Activated naive CD8-positive, alpha-beta T cell treated with anti-CD3 and anti-CD28 coated beads for 36 hours (primary cell): ENCODE results near the gene HNF4A. TPM values are rescaled to one million over a fixed set of nuclear protein-coding genes. Genes with fewer than 3 reads are reported as not detected.

Source experiments
- DNase-seq: peaks from one replicate; pipeline ENCODE4 v3.0.0; 2021
- H3K27ac Mint-ChIP-seq: one replicate; pipeline ENCODE4 v1.8.0; 2022; ENCODE audit warnings: mild to moderate bottlenecking, moderate library complexity, mixed read lengths
- H3K27me3 Mint-ChIP-seq: one replicate; pipeline ENCODE4 v1.8.0; 2022; ENCODE audit warnings: mild to moderate bottlenecking, mixed read lengths
- H3K36me3 Mint-ChIP-seq: one replicate; pipeline ENCODE4 v1.8.0; 2021; ENCODE audit warnings: mild to moderate bottlenecking, mixed read lengths
- H3K4me1 Mint-ChIP-seq: one replicate; pipeline ENCODE4 v1.8.0; 2021; ENCODE audit warnings: mixed read lengths
- H3K4me3 Mint-ChIP-seq: one replicate; pipeline ENCODE4 v1.8.0; 2022; ENCODE audit warnings: mild to moderate bottlenecking, moderate library complexity, mixed read lengths
- H3K9me3 Mint-ChIP-seq: one replicate; pipeline ENCODE4 v1.8.0; 2022; ENCODE audit warnings: mixed read lengths
- total RNA-seq, 2 experiments: library from RNA; stranded (reverse); gene quantifications; one replicate each; pipeline ENCODE4 v1.2.3, GENCODE V29; 2021

HNF4A gene
- total RNA-seq, 2 experiments from 2014 or later: not detected

DNA sequence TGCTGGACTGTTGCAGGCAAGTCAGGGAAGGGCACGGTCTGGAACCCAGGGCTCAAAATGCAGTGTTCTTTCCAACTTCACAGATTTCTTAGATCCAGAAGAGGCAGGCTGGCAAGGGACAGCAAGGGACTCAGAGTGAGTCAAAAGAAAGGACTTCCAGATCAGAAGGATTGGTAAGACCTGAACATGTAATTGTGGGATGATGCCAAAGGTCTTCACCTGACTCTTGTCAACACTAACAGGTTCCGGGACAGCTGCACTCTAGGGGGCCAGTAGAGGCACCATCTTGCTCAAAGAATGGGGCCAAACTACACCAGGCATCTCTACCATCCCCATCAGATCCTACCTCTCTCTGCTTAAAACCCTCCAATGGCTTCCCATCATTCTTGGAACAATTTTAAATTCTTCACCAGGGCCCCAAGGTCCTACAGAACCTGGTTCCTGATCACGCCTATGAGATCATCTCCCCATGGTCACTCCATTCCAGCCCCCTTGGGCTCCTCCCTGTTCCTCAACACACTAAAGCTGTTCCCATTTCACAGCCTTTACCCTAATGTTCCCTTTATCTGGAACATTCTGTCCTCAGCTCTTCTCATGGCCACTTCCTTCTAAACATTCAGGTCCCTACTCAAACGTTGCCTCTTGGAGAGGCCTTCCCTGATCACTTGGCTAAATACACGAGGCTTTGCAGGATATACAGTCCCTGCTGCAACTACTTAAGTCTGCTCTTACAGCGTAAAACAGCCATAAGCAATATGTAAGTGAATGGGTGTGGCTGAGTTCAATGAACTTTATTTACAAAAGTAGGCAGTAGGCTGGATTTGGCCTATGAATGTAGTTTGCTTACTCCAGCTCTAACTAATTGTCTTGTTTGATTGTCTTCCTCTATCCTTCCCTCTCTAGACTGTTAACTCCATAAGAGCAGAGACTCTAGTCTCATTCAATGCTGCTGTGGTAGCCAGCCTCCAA is 90.5 kb downstream of the HNF4A start:
- Mint-ChIP-seq H3K4me1 (no peaks in the 10 kb centered on the region), H3K36me3 (no peaks in the 10 kb centered on the region), H3K4me3 (no peak overlapping the region), H3K27me3 (peaks cover 2% of the 10 kb centered on the region), H3K9me3 (no peaks in the 10 kb centered on the region), H3K27ac (no peak overlapping the region)
- no peak for DNase-seq

DNA sequence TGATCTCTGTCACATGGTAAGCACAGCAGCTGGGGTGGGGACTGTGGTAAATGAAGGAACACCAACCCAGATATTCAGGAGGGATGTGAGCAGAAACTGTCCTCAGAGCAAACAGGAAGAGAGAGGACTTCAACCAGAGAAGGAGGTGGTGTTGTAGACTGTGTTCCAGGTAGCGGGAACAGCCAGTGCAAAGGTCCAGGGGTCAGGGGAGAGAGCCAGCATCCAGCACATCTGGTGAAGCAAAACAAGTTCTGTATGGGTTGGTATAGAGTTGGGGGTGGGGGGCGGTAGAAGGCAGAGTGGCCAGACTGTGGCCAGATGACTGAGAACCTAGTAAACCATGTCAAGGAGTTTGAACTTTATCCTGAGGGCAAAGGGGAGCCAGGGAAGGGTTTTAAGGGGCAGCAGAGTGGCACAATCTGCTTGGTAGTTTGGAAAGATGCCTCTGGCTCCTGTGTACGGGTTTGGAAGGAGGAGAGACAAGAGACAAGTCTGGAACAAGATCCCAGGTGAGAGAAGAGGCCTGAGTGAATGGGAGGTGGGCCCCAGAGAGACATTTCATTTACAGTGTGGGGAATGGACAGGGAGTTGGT is 92.4 kb downstream of the HNF4A start:
- H3K9me3 Mint-ChIP-seq: no peaks in the 10 kb centered on the region
- H3K27ac Mint-ChIP-seq: no peak overlapping the region

DNA sequence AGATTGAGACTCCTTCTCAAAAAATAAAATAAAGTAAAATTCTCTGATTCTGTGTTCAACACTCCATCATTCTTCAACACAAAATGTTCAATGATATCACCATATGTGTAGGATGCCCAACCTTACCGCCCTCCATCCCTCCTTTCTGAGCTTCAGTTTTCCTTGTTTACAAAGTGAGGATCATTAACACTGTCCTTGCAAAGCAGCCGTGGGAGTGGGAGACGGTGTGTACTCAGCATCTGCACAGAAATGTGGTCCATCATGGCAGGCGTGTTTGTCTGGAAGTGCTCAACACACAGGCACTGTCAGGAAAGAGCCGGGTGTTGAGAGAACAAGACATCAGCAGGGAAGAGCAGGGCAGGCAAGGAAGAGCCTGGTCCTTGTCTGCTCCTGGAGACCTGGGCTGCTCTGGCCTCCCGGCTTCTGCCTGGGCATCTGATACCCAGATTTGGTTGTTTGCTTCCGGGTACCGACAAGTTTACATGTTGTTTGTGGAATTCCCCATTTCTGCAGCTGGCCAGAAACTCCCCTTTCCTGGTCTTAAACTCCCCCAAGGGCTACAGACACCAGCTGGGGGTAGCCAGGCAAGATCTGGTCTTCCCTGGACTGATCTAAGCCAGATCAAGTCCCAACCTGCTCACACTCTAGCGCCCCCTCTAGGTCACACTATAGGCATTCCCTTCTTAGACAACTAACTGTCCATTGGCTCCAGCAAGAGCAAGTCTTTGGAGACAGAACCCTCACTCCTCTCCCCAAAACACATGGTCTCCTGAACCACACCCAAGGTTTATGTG is 93.5 kb downstream of the HNF4A start:
- Mint-ChIP-seq H3K4me3 (no peak overlapping the region), H3K4me1 (no peaks in the 10 kb centered on the region), H3K36me3 (no peaks in the 10 kb centered on the region), H3K9me3 (no peaks in the 10 kb centered on the region), H3K27me3 (no peaks in the 10 kb centered on the region), H3K27ac (no peak overlapping the region)
- DNase-seq: peak; percentile 10

More for the DNA sequence above, 92.4 kb downstream of the HNF4A start:
- DNase-seq: no peak
- H3K4me3 Mint-ChIP-seq: no peak overlapping the region
- no peaks in the 10 kb centered on the region for H3K36me3 Mint-ChIP-seq
- no peaks in the 10 kb centered on the region for H3K27me3 Mint-ChIP-seq
- no peaks in the 10 kb centered on the region for H3K4me1 Mint-ChIP-seq

DNA sequence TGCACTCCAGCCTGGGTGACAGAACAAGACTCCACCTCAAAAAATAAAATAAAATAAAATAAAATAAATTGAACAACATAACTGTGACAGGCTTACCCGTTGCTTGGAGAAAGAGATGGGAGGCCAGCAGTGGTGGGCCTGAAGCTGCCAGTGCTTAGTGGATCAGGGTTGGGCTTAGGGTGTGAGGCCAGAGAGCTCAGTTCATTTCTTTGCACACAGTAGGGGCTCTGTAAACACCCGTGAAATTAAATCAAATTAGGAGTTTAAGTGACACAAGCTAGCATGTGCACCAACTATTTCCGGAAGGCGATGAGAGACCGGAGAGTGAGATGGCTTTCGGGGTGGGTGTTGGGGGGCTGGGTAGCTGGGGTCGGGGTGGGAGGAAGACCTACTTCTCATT is 94.4 kb downstream of the HNF4A start:
- Mint-ChIP-seq H3K4me3 (no peak overlapping the region), H3K27ac (no peak overlapping the region), H3K4me1 (no peaks in the 10 kb centered on the region), H3K36me3 (no peaks in the 10 kb centered on the region), H3K27me3 (no peaks in the 10 kb centered on the region), H3K9me3 (no peaks in the 10 kb centered on the region)
- DNase-seq: no peak

DNA sequence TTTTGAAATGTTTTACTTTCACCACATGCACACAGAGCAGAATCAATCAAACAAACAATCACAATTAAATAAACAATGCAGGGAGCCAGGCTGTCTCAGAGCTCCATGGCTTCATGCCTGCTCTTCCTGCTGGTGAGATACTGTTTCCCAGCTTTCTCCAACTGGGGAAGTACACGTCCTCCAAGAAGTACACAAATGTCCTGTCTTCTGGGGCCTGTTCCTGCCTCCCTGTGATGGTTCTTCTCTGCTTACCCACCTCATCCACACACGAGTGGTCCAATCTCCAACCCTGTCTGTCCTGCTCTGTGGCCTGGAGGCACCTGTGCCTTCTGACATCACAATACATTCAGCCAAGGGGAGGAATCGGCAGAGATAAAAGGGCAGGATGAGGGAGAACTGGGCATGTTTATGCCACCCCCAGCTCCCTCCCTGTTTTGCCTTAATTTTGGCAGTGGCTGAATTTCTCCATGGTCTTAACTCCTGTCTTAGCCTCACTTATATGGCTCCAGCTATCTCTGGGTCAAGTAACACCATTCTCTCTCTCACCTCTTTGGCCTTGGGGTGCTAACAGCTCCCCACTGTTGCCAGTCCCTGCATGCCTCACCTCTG is 94.9 kb downstream of the HNF4A start:
- H3K4me1 Mint-ChIP-seq: no peaks in the 10 kb centered on the region
- H3K27me3 Mint-ChIP-seq: no peaks in the 10 kb centered on the region
- H3K36me3 Mint-ChIP-seq: no peaks in the 10 kb centered on the region
- H3K4me3 Mint-ChIP-seq: no peak overlapping the region
- DNase-seq: no peak
- no peak overlapping the region for H3K27ac Mint-ChIP-seq
- H3K9me3 Mint-ChIP-seq: no peaks in the 10 kb centered on the region

DNA sequence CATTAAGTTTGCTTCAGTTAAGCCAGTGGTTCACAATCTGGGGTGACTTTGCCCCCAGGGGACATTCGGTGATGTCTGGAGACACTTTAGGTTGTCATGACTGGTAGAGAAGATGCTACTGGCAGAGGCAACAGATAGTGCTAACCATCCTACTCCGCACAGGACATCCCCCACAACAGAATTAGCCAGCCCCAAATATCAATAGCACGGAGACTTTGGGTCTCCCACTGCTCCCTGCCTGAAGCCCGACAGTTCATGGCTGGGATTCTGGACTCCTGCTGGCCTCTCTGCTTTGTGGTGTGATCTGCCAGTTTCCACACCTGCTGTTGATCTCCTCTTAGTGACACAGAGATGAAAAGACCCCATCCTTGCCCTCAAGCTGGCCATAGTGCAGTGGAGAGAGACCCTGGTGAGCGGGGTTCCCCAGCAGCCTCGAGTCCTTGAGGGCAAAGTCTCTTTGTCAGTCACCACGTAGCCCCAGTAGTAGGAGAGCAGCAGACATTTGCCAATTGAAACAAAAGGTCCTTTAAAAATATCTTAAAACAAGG is 95.5 kb downstream of the HNF4A start:
- Mint-ChIP-seq H3K4me3 (no peak overlapping the region), H3K4me1 (no peaks in the 10 kb centered on the region), H3K27ac (no peak overlapping the region), H3K36me3 (no peaks in the 10 kb centered on the region), H3K9me3 (no peaks in the 10 kb centered on the region), H3K27me3 (no peaks in the 10 kb centered on the region)
- DNase-seq: no peak

DNA sequence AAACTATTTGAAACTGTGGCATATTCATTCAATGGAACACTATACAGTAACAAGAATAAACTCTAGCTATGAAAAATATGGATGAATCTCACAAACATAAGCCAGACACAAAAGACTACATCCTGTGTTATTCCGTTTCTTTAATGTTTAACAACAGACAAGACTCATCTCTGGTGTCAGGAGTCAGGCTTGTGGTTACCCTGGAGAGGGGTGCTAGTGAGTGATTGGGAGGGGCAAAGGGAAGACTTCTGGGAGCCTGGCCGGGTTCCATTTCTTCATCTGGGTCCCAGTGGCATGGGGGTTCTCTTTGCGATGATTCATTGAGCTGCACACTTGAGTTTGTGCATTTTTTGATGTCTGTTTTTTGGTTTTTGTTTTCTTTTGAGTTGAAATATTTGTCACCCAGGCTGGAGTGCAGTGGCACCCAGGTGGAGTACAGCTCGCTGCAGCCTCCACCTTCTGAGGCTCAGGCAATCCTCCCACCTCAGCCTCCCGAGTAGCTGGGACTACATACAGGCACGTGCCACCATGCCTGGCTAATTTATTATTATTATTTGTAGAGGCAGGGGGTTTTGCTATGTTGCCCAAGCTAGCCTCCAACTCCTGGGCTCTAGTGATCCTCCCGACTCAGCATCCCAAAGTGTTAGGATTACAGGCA is 98.9 kb downstream of the HNF4A start:
- no peaks in the 10 kb centered on the region for H3K4me1 Mint-ChIP-seq
- H3K9me3 Mint-ChIP-seq: no peaks in the 10 kb centered on the region
- H3K4me3 Mint-ChIP-seq: no peak overlapping the region
- H3K27me3 Mint-ChIP-seq: no peaks in the 10 kb centered on the region
- H3K27ac Mint-ChIP-seq: no peak overlapping the region
- H3K36me3 Mint-ChIP-seq: no peaks in the 10 kb centered on the region
- DNase-seq: no peak

DNA sequence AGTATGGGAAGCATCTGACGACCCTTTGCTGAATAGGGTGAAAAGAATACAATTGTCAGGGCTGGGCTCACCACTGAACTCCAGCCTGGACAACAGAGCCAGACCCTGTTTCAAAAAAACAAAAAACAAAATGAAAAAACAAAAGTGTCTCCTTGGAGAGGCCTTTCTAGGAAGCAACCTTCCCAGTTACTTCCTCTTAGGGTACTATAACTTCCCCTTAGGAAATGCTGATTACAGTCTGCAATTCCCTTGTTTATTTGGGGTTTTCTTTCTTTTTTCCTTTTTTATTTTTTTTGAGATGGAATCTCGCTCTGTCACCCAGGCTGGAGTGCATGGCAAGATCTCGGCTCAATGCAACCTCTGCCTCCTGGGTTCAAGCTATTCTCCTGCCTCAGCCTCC is 99.6 kb downstream of the HNF4A start:
- Mint-ChIP-seq H3K4me1 (no peaks in the 10 kb centered on the region), H3K27ac (no peak overlapping the region), H3K36me3 (no peaks in the 10 kb centered on the region), H3K9me3 (no peaks in the 10 kb centered on the region), H3K27me3 (no peaks in the 10 kb centered on the region), H3K4me3 (no peak overlapping the region)
- no peak for DNase-seq

DNA sequence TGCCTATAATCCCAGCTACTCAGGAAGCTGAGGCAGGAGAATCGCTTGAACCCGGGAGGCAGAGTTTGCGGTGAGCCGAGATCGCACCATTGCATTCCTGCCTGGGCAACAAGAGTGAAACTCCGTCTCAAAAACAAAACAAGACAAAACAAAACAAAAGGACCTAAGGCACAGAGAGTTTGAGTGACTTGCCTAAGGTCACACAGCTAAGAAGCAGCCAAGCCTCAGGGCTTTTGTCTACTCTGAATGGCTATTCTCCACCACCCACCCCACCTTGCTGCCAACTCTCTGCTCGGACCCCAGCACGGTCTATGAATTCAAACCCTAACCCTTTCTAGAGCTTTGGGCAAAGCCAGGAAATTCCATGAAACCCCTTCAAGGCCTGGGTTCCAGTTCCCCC is 101.1 kb downstream of the HNF4A start:
- Mint-ChIP-seq H3K9me3 (no peaks in the 10 kb centered on the region), H3K27ac (no peak overlapping the region), H3K4me3 (no peak overlapping the region), H3K36me3 (no peaks in the 10 kb centered on the region), H3K4me1 (no peaks in the 10 kb centered on the region), H3K27me3 (no peaks in the 10 kb centered on the region)
- DNase-seq: no peak

DNA sequence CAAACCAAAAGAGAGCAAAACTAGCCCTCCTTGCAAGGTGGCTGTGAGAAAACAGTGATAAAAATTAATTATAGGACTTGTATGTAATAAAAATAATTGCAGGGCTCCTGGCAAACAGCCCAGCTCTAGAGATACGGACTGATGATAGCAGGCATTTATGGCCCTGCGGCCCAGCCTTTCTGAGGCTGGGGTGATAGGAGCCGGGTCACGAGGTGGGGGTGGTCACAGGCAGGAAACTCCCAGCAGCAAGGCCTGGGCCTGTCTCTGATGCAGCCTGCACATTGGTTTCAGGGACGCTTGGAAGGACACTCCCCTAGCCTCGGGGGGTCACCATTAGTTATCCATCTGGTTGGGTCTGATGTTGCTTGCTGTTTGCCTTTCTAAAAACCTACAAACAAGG is 101.5 kb downstream of the HNF4A start:
- H3K4me3 Mint-ChIP-seq: no peak overlapping the region
- H3K27me3 Mint-ChIP-seq: no peaks in the 10 kb centered on the region
- no peaks in the 10 kb centered on the region for H3K9me3 Mint-ChIP-seq
- no peaks in the 10 kb centered on the region for H3K4me1 Mint-ChIP-seq
- DNase-seq: no peak
- H3K27ac Mint-ChIP-seq: no peak overlapping the region
- H3K36me3 Mint-ChIP-seq: no peaks in the 10 kb centered on the region

DNA sequence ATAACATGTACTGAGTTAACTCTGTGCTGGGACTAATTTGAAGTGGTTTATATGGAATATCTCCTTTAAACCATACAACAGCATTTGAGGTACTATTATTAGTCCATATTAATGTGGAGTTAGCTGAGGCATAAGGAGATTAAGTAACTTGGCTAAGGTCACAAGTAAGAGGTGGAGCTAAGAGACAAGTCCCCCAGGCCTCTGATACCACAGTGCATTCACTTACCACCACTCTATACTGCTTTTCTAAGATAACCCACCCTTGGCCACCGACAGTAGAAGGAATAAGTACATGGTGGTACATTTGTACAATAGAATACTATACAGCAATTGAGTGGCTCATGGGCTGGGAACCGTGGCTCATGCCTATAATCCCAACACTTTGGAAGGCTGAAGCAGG is 103.8 kb downstream of the HNF4A start:
- H3K4me3 Mint-ChIP-seq: no peak overlapping the region
- H3K36me3 Mint-ChIP-seq: no peaks in the 10 kb centered on the region
- no peaks in the 10 kb centered on the region for H3K4me1 Mint-ChIP-seq
- no peaks in the 10 kb centered on the region for H3K9me3 Mint-ChIP-seq
- H3K27ac Mint-ChIP-seq: no peak overlapping the region
- DNase-seq: no peak
- no peaks in the 10 kb centered on the region for H3K27me3 Mint-ChIP-seq

DNA sequence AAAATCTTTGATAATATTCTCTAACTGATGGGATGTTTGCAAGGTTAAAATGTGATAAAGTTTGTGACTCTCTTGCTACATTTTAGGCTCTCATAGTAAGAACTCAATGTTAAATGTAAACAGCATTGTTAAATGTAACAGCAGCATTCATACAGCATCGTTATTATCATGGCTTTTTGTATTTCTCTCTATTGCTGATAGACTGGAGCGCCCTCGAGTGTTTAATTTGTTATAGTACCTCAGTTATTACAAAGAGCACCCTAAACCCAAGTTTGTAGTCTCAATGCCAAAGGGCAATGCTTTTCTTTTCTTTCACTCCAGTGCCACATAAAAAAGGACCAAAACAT is 105.3 kb downstream of the HNF4A start:
- Mint-ChIP-seq H3K27ac (no peak overlapping the region), H3K4me3 (no peak overlapping the region), H3K4me1 (no peaks in the 10 kb centered on the region), H3K27me3 (no peaks in the 10 kb centered on the region), H3K9me3 (no peaks in the 10 kb centered on the region), H3K36me3 (no peaks in the 10 kb centered on the region)
- no peak for DNase-seq

DNA sequence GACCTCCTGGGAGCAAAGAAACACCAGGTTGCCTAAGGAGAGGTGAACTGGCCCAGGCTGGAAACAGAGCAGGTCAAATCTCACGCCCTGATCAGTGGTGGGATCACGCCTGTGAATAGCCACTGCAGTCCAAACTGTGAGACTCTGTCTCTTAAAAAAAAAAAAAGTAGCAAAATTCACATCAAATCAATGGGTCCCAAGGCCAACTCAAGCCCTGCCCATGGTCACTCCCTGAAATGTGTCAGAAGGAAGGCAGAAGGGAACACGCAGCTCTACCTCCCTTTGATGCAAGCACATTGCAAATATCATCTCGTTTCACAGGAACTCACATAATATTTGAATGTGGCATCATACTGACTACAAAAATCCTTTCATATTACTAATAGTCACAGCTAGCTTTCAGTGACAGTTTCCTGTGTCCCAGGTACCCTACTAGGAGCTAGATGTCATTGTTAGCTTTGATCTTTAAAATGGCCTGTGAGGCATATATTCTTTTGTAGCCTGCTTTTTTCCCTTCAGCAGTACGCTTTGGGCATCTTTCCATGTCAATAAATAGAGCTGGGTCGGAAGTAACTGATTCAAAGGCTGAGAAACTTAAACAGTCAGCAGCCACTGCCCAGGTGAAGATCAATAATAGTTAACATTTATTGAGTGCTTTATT is 105.8 kb downstream of the HNF4A start:
- no peaks in the 10 kb centered on the region for H3K4me1 Mint-ChIP-seq
- no peaks in the 10 kb centered on the region for H3K36me3 Mint-ChIP-seq
- no peak overlapping the region for H3K27ac Mint-ChIP-seq

DNA sequence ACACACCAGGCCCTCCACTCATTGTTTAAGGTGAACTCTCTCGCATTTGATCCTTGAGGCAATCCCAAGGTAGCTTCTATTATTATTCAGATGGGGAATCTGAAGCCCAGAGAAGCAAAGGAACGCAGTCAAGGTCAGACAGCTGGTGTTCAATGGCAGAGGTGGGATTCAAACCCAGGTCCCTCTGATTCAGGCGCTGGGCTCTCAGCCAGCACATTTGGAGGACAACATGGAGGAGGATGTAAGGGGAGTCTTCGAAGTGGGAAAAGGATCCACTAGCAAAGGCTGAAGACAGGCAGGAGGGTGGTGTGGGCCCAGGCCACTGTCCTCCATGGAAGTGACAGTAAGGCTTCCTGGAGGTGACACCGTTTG is 106.3 kb downstream of the HNF4A start:
- H3K4me3 Mint-ChIP-seq: no peak overlapping the region
- no peak for DNase-seq
- no peak overlapping the region for H3K27ac Mint-ChIP-seq
- H3K9me3 Mint-ChIP-seq: no peaks in the 10 kb centered on the region
- H3K27me3 Mint-ChIP-seq: no peaks in the 10 kb centered on the region
- H3K36me3 Mint-ChIP-seq: no peaks in the 10 kb centered on the region
- no peaks in the 10 kb centered on the region for H3K4me1 Mint-ChIP-seq

More for the DNA sequence above, 105.8 kb downstream of the HNF4A start:
- Mint-ChIP-seq H3K27me3 (no peaks in the 10 kb centered on the region), H3K4me3 (no peak overlapping the region), H3K9me3 (no peaks in the 10 kb centered on the region)
- no peak for DNase-seq
